ENCODE data around the gene UPP1. TPM values are rescaled to one million over a fixed set of nuclear protein-coding genes. Genes with fewer than 3 reads are reported as not detected.

UPP1 gene
- total RNA-seq, 2 experiments from 2014 or later: 1.8 to 7.0 TPM

DNA sequence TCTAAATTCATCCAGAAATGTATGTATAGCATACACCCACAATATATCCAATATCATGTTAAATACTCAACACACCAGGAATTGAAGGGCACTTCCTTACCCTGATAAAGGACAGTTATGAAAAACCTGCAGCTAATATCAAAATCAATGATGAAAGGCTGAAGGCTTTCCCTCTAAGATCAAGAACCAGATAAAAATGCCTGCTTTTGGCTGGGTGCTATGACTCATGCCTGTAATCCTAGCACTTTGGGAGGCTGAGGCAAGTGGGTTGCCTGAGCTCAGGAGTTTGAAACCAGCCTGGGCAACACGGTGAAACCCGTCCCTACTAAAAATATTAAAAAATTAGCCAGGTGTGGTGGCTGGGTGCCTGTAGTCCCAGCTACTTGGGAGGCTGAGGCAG lies 21.6 kb upstream of the UPP1 start:
- no peak overlapping the region for H3K4me2 ChIP-seq (ENCODE audit: low read length)
- ChIA-PET CTCF (ENCODE audit: unreplicated experiment) (no interaction called here), POLR2A (interaction anchor here (0.6 kb wide), 1 partner anchor 16 kb away, joined by 4 read pairs; no protein-coding TSS in a partner anchor)
- no TSS peak for BruUV-seq (replicated peaks)
- H3K9me3 ChIP-seq (ENCODE audit: low read length): no peaks in the 10 kb centered on the region
- TF ChIP-seq, protein P1, sequence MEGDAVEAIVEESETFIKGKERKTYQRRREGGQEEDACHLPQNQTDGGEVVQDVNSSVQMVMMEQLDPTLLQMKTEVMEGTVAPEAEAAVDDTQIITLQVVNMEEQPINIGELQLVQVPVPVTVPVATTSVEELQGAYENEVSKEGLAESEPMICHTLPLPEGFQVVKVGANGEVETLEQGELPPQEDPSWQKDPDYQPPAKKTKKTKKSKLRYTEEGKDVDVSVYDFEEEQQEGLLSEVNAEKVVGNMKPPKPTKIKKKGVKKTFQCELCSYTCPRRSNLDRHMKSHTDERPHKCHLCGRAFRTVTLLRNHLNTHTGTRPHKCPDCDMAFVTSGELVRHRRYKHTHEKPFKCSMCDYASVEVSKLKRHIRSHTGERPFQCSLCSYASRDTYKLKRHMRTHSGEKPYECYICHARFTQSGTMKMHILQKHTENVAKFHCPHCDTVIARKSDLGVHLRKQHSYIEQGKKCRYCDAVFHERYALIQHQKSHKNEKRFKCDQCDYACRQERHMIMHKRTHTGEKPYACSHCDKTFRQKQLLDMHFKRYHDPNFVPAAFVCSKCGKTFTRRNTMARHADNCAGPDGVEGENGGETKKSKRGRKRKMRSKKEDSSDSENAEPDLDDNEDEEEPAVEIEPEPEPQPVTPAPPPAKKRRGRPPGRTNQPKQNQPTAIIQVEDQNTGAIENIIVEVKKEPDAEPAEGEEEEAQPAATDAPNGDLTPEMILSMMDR (conservative IDR thresholded peaks at IDR 0.05; ENCODE audit: low read length): no peak
- no peak for TF ChIP-seq EZH2phosphoT487 (IDR thresholded peaks at IDR 0.05; ENCODE audit: borderline replicate concordance, low read depth, low read length)
- DNase-seq (ENCODE audit: low spot score): no peak
- no peaks in the 10 kb centered on the region for H3K9me2 ChIP-seq (ENCODE audit: insufficient read depth, low read length)
- intact Hi-C loops (cut with micrococcal nuclease; ENCODE audit: unreplicated experiment): no loop called here
- no peak overlapping the region for H3K27ac ChIP-seq (ENCODE audit: low read depth, low read length, poor library complexity, severe bottlenecking)
- no peaks in the 10 kb centered on the region for H3K4me1 ChIP-seq (ENCODE audit: insufficient read depth, low read length, poor library complexity, severe bottlenecking)
- no peak overlapping the region for H2AFZ ChIP-seq (ENCODE audit: low read length)
- H3K4me3 ChIP-seq (ENCODE audit: low read depth, low read length, poor library complexity, severe bottlenecking): no peak overlapping the region
- H3K36me3 ChIP-seq (ENCODE audit: insufficient read depth, low read length): no peaks in the 10 kb centered on the region
- no peaks in the 10 kb centered on the region for H4K20me1 ChIP-seq (ENCODE audit: insufficient read depth, low read length)
- no peaks in the 10 kb centered on the region; the same call in 1 of the 2 replicates for H3K79me2 ChIP-seq (ENCODE audit: insufficient read depth, low read depth, low read length)

GRCh38 chr7:48074204-48074654 lies 14.8 kb upstream of the UPP1 start:
- Histone ChIP-seq H3K9me3 (ENCODE audit: low read length) (no peaks in the 10 kb centered on the region), H3K4me1 (ENCODE audit: insufficient read depth, low read length, poor library complexity, severe bottlenecking) (no peaks in the 10 kb centered on the region), H2AFZ (ENCODE audit: low read length) (no peak overlapping the region), H3K4me2 (ENCODE audit: low read length) (no peak overlapping the region), H4K20me1 (ENCODE audit: insufficient read depth, low read length) (no peaks in the 10 kb centered on the region), H3K9me2 (ENCODE audit: insufficient read depth, low read length) (no peaks in the 10 kb centered on the region), H3K79me2 (ENCODE audit: insufficient read depth, low read depth, low read length) (no peaks in the 10 kb centered on the region), H3K36me3 (ENCODE audit: insufficient read depth, low read length) (no peaks in the 10 kb centered on the region), H3K27ac (ENCODE audit: low read depth, low read length, poor library complexity, severe bottlenecking) (no peak overlapping the region), H3K4me3 (ENCODE audit: low read depth, low read length, poor library complexity, severe bottlenecking) (no peak overlapping the region)
- TF ChIP-seq, protein P1 (conservative IDR thresholded peaks at IDR 0.05; ENCODE audit: low read length): no peak
- TF ChIP-seq EZH2phosphoT487 (IDR thresholded peaks at IDR 0.05; ENCODE audit: borderline replicate concordance, low read depth, low read length): no peak
- intact Hi-C loops (cut with micrococcal nuclease; ENCODE audit: unreplicated experiment): no loop called here
- ChIA-PET POLR2A (interaction anchor here (0.8 kb wide), 1 partner anchor 11 kb away, joined by 3 read pairs; no protein-coding TSS in a partner anchor), CTCF (ENCODE audit: unreplicated experiment) (no interaction called here)
- no TSS peak for BruUV-seq (replicated peaks)
- DNase-seq (ENCODE audit: low spot score): no peak

DNA sequence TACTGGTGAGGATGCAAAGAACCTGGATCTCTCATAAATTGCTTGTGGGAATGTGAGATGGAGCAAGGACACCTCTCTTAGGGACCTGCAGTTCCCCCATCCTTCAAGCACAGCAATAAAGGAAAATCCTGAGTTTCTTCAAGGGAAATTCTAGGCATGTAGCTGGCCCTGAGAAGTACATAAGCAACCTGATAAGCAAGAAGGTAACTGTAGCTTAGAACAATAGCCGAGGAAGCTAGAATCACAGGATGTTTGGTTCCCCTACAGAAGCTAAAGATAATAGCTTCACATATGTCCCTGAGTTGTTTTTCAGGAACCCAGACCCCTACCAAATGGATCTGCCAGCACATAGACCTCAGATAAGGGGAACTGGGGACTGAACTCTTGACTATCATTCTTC lies 11.6 kb upstream of the UPP1 start:
- H3K36me3 ChIP-seq (ENCODE audit: insufficient read depth, low read length): no peaks in the 10 kb centered on the region
- no peaks in the 10 kb centered on the region for H3K9me2 ChIP-seq (ENCODE audit: insufficient read depth, low read length)
- H2AFZ ChIP-seq (ENCODE audit: low read length): no peak overlapping the region
- H4K20me1 ChIP-seq (ENCODE audit: insufficient read depth, low read length): no peaks in the 10 kb centered on the region
- H3K4me2 ChIP-seq (ENCODE audit: low read length): no peak overlapping the region
- BruUV-seq (replicated peaks): no TSS peak
- DNase-seq (ENCODE audit: low spot score): no peak
- TF ChIP-seq, protein P1 (conservative IDR thresholded peaks at IDR 0.05; ENCODE audit: low read length): no peak
- no peak for TF ChIP-seq EZH2phosphoT487 (IDR thresholded peaks at IDR 0.05; ENCODE audit: borderline replicate concordance, low read depth, low read length)
- CTCF ChIA-PET (ENCODE audit: unreplicated experiment): no interaction called here
- no peaks in the 10 kb centered on the region for H3K79me2 ChIP-seq (ENCODE audit: insufficient read depth, low read depth, low read length)
- H3K9me3 ChIP-seq (ENCODE audit: low read length): no peaks in the 10 kb centered on the region
- POLR2A ChIA-PET: interaction anchor here (0.7 to 1.6 kb wide), 2 partner anchors 43 to 414 kb away, joined by 3 to 6 read pairs; no protein-coding TSS in a partner anchor
- H3K27ac ChIP-seq (ENCODE audit: low read depth, low read length, poor library complexity, severe bottlenecking): no peak overlapping the region
- H3K4me3 ChIP-seq (ENCODE audit: low read depth, low read length, poor library complexity, severe bottlenecking): no peak overlapping the region
- intact Hi-C loops (cut with micrococcal nuclease; ENCODE audit: unreplicated experiment): no loop called here
- H3K4me1 ChIP-seq (ENCODE audit: insufficient read depth, low read length, poor library complexity, severe bottlenecking): no peaks in the 10 kb centered on the region
